WTC11 (cell line): ENCODE measurements around the gene AKT1. TPM values are rescaled to one million over a fixed set of nuclear protein-coding genes. Genes with fewer than 3 reads are reported as not detected.

Experiments
- ATAC-seq: fragments of 200-7000 bp; cut with Tn5 transposase; 2 replicates; pipeline ENCODE4 v1.10.0; 2021; ENCODE audit warnings: mild to moderate bottlenecking, moderate library complexity
- CTCF ChIA-PET: fragments of 300-600 bp; sonication (Branson Sonifier 250); formaldehyde crosslinking; loops from one replicate; lab custom pipeline; 2021; ENCODE audit warnings: antibody characterized with exemption; lab: Charles Lee
- POLR2A ChIA-PET: fragments of 350-600 bp; sonication (Branson Sonifier 250); formaldehyde crosslinking; loops from one replicate; lab custom pipeline; 2021; ENCODE audit warnings: antibody characterized with exemption; lab: Charles Lee
- DNase-seq: peaks from one replicate; pipeline ENCODE4 v3.0.0; 2021; ENCODE audit warnings: low spot score
- H3K27ac Mint-ChIP-seq: 2 replicates; pipeline ENCODE4 v1.8.0; 2021; ENCODE audit warnings: mixed read lengths
- H3K27me3 Mint-ChIP-seq: 2 replicates; pipeline ENCODE4 v1.8.0; 2021; ENCODE audit warnings: low read depth, mild to moderate bottlenecking, moderate library complexity, mixed read lengths
- H3K36me3 Mint-ChIP-seq: 2 replicates; pipeline ENCODE4 v1.8.0; 2021; ENCODE audit warnings: mixed read lengths
- H3K4me1 Mint-ChIP-seq: 2 replicates; pipeline ENCODE4 v1.8.0; 2022; ENCODE audit warnings: mixed read lengths
- H3K4me3 Mint-ChIP-seq: 2 replicates; pipeline ENCODE4 v1.8.0; 2021; ENCODE audit warnings: mild to moderate bottlenecking, moderate library complexity, mixed read lengths
- H3K9me3 Mint-ChIP-seq: 2 replicates; pipeline ENCODE4 v1.8.0; 2021; ENCODE audit warnings: mixed read lengths
- ESRRA ChIP-seq: sonication (generic); formaldehyde crosslinking; IDR thresholded peaks from 2 replicates; pipeline ENCODE4 v1.8.1; 2022; ENCODE audit warnings: mild to moderate bottlenecking, missing genetic modification reagents, borderline replicate concordance
- FOXK1 ChIP-seq: sonication (generic); formaldehyde crosslinking; IDR thresholded peaks from 2 replicates; pipeline ENCODE4 v1.8.0; 2022; ENCODE audit warnings: mild to moderate bottlenecking, moderate library complexity, missing genetic modification reagents
- FOXP1 ChIP-seq: sonication (generic); formaldehyde crosslinking; IDR thresholded peaks from 2 replicates; pipeline ENCODE4 v1.8.0; 2022; ENCODE audit warnings: missing genetic modification reagents, mild to moderate bottlenecking, moderate library complexity, borderline replicate concordance
- GRHL2 ChIP-seq: fragments of 250-450 bp; sonication (Bioruptor Pico); IDR thresholded peaks from 2 replicates; pipeline ENCODE4 v1.8.0; 2022; ENCODE audit warnings: mild to moderate bottlenecking, moderate library complexity; ENCODE audit not compliant: insufficient replicate concordance, severe bottlenecking
- NFYB ChIP-seq: sonication (generic); formaldehyde crosslinking; conservative IDR thresholded peaks from 2 replicates; pipeline ENCODE4 v1.8.0; 2022; ENCODE audit warnings: low read depth, missing genetic modification reagents
- NR3C1 ChIP-seq: sonication (generic); formaldehyde crosslinking; conservative IDR thresholded peaks from 2 replicates; pipeline ENCODE4 v1.8.1; 2023; ENCODE audit warnings: low read depth, mild to moderate bottlenecking, missing genetic modification reagents
- PRDM15 ChIP-seq: sonication (generic); formaldehyde crosslinking; IDR thresholded peaks from 2 replicates; pipeline ENCODE4 v1.8.0; 2022; ENCODE audit warnings: missing genetic modification reagents
- SP1 ChIP-seq: sonication (generic); formaldehyde crosslinking; conservative IDR thresholded peaks from 2 replicates; pipeline ENCODE4 v1.8.1; 2022; ENCODE audit warnings: missing genetic modification reagents
- TP53 ChIP-seq: sonication (generic); formaldehyde crosslinking; IDR thresholded peaks from 2 replicates; pipeline ENCODE4 v1.8.1; 2023; ENCODE audit warnings: mild to moderate bottlenecking, missing genetic modification reagents
- ZNF219 ChIP-seq: sonication (generic); formaldehyde crosslinking; IDR thresholded peaks from 2 replicates; pipeline ENCODE4 v1.8.0; 2023; ENCODE audit warnings: missing genetic modification reagents, mild to moderate bottlenecking, borderline replicate concordance
- ZNF263 ChIP-seq: sonication (generic); formaldehyde crosslinking; IDR thresholded peaks from 2 replicates; pipeline ENCODE4 v1.8.1; 2022; ENCODE audit warnings: low read depth, mild to moderate bottlenecking, moderate library complexity, missing genetic modification reagents
- ZNF416 ChIP-seq: fragments of 250-450 bp; sonication (Bioruptor Pico); IDR thresholded peaks from 2 replicates; pipeline ENCODE4 v1.9.0; 2021; ENCODE audit warnings: mild to moderate bottlenecking, inconsistent platforms
- ZNF423 ChIP-seq: fragments of 250-450 bp; sonication (Bioruptor Pico); IDR thresholded peaks from 2 replicates; pipeline ENCODE4 v2.1.2; 2022; ENCODE audit warnings: mild to moderate bottlenecking, moderate library complexity
- ZNF671 ChIP-seq: fragments of 250-450 bp; sonication (Bioruptor Pico); IDR thresholded peaks from 2 replicates; pipeline ENCODE4 v1.8.0; 2021; ENCODE audit warnings: mild to moderate bottlenecking
- total RNA-seq: library from RNA; stranded (reverse); gene quantifications from 3 replicates; pipeline ENCODE4 v1.2.3, GENCODE V29; 2021
- TF ChIP-seq, protein P1 (sequence below): sonication (generic); formaldehyde crosslinking; IDR thresholded peaks from 2 replicates; pipeline ENCODE4 v1.8.1; 2022; ENCODE audit warnings: low read depth, mild to moderate bottlenecking, moderate library complexity, missing genetic modification reagents, borderline replicate concordance
- TF ChIP-seq, protein P2 (sequence below): sonication (generic); formaldehyde crosslinking; IDR thresholded peaks from 2 replicates; pipeline ENCODE4 v1.8.1; 2023; ENCODE audit warnings: mild to moderate bottlenecking, missing genetic modification reagents, moderate library complexity
- TF ChIP-seq, protein P3 (sequence below): sonication (generic); formaldehyde crosslinking; IDR thresholded peaks from 2 replicates; pipeline ENCODE4 v1.8.0; 2022; ENCODE audit warnings: mild to moderate bottlenecking, missing genetic modification reagents
- TF ChIP-seq, protein P4 (sequence below): sonication (generic); formaldehyde crosslinking; IDR thresholded peaks from 2 replicates; pipeline ENCODE4 v1.8.1; 2023; ENCODE audit warnings: mild to moderate bottlenecking, missing genetic modification reagents, moderate library complexity
- TF ChIP-seq, protein P5 (sequence below): fragments of 200-600 bp; IDR thresholded peaks from 2 replicates; pipeline ENCODE4 v1.8.0; 2022; ENCODE audit warnings: antibody characterized with exemption

AKT1 gene
- total RNA-seq, 1 experiment from 2014 or later, result 121 TPM

DNA sequence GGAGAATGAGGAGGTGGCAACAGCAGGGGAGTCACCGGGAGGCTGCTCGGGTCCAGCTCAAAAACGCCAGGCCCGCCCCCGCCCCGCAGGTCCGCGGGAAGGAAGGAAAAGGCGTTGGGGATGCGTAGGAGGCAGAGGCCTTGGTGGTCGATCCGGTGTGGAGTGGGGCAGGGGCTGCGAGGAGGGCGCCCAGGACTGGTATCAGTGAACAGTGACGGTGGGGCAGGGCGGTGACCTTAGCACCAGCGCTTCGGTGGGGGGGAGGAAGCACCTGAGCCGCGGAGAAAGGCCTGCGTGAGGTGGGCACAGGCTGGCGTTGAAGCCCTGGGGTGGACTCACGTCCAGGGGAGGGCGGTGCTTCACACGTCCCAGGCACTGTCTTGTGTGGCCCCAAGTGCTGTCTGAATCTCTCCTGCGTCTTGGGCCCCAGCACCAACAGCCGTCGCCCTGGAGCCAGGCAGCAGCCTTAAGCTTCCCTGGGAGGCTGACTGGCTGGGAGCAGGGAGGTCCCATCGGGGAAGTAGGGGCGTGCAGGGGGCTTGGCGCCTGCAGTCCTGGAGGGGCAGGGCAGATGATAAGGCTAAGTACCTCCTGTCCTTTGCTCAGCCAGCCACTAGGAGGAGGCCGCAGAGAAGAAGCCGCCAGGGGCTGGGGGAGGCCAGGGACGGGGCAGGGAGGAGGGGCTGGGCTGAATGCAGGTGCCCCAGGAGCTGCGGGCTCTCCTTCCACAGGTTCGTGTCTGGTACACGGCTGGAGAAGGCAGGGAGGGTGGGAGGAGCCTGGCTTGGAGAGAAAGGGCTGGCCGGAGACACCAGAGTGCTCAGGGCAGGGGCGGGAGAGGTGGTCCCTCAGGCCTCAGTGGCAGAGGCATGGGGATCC lies 31.9 kb upstream of the AKT1 start (continued):
- TF ChIP-seq ZNF671 (CRISPR knock-in tag) (no peak), NR3C1 (CRISPR knock-in tag) (0 out of 2 replicates have a peak, but pooled peaks have one; percentile 6), ESRRA (CRISPR knock-in tag) (no peak), FOXK1 (CRISPR knock-in tag) (no peak), GRHL2 (CRISPR knock-in tag) (no peak), NFYB (CRISPR knock-in tag) (no peak), TP53 (CRISPR knock-in tag) (no peak), ZNF416 (CRISPR knock-in tag) (no peak), FOXP1 (peak; percentile 82; the same call in 1 of the 2 replicates), ZNF219 (CRISPR knock-in tag) (no peak), SP1 (CRISPR knock-in tag) (peak; percentile 63)
- TF ChIP-seq, protein P1, sequence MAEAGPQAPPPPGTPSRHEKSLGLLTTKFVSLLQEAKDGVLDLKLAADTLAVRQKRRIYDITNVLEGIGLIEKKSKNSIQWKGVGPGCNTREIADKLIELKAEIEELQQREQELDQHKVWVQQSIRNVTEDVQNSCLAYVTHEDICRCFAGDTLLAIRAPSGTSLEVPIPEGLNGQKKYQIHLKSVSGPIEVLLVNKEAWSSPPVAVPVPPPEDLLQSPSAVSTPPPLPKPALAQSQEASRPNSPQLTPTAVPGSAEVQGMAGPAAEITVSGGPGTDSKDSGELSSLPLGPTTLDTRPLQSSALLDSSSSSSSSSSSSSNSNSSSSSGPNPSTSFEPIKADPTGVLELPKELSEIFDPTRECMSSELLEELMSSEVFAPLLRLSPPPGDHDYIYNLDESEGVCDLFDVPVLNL (CRISPR knock-in tag), result no peak
- TF ChIP-seq, protein P2, sequence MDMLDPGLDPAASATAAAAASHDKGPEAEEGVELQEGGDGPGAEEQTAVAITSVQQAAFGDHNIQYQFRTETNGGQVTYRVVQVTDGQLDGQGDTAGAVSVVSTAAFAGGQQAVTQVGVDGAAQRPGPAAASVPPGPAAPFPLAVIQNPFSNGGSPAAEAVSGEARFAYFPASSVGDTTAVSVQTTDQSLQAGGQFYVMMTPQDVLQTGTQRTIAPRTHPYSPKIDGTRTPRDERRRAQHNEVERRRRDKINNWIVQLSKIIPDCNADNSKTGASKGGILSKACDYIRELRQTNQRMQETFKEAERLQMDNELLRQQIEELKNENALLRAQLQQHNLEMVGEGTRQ (CRISPR knock-in tag), result peak; percentile 18; the same call in 1 of the 2 replicates
- TF ChIP-seq, protein P3, sequence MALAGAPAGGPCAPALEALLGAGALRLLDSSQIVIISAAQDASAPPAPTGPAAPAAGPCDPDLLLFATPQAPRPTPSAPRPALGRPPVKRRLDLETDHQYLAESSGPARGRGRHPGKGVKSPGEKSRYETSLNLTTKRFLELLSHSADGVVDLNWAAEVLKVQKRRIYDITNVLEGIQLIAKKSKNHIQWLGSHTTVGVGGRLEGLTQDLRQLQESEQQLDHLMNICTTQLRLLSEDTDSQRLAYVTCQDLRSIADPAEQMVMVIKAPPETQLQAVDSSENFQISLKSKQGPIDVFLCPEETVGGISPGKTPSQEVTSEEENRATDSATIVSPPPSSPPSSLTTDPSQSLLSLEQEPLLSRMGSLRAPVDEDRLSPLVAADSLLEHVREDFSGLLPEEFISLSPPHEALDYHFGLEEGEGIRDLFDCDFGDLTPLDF (CRISPR knock-in tag), result no peak

GRCh38 chr14:104826861-104827176 lies 31.3 kb upstream of the AKT1 start:
- Mint-ChIP-seq H3K27me3 (peaks cover 34% of the 10 kb centered on the region), H3K27ac (no peak overlapping the region), H3K4me3 (peak overlapping the region; percentile 80), H3K4me1 (peaks cover 11% of the 10 kb centered on the region; the same call in 1 of the 2 replicates), H3K36me3 (no peaks in the 10 kb centered on the region; the same call in 1 of the 2 replicates), H3K9me3 (peaks cover 14% of the 10 kb centered on the region)
- ATAC-seq (no peak), DNase-seq (no peak)
- CTCF ChIA-PET, result interaction anchor here (0.5 to 4.0 kb wide), 46 partner anchors 14 to 1896 kb away, joined by 3 to 164 read pairs (median 6); partner anchors contain the start of genes CEP170B, SIVA1 and ZBTB42
- no peak for TF ChIP-seq ZNF671 (CRISPR knock-in tag)
- TF ChIP-seq, protein P4, sequence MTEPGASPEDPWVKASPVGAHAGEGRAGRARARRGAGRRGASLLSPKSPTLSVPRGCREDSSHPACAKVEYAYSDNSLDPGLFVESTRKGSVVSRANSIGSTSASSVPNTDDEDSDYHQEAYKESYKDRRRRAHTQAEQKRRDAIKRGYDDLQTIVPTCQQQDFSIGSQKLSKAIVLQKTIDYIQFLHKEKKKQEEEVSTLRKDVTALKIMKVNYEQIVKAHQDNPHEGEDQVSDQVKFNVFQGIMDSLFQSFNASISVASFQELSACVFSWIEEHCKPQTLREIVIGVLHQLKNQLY, result no peak
- POLR2A ChIA-PET, result interaction anchor here (0.5 to 1.9 kb wide), 4 partner anchors 17 to 74 kb away, joined by 4 to 7 read pairs (median 6); partner anchors contain the start of gene SIVA1

GRCh38 chr14:104826189-104826860 lies 30.8 kb upstream of the AKT1 start:
- Mint-ChIP-seq H3K4me3 (peak overlapping the region; percentile 80), H3K36me3 (no peaks in the 10 kb centered on the region; the same call in 1 of the 2 replicates), H3K9me3 (peaks cover 14% of the 10 kb centered on the region), H3K27me3 (peaks cover 34% of the 10 kb centered on the region), H3K27ac (no peak overlapping the region), H3K4me1 (peaks cover 11% of the 10 kb centered on the region; the same call in 1 of the 2 replicates)
- DNase-seq (peak; percentile 93), ATAC-seq (peak; percentile 54)
- ChIA-PET CTCF (interaction anchor here (0.6 to 4.0 kb wide), 54 partner anchors 20 to 1132 kb away, joined by 3 to 164 read pairs (median 6); partner anchors contain the start of genes AHNAK2, CEP170B, SIVA1 and ZBTB42), POLR2A (interaction anchor here (0.5 to 1.9 kb wide), 5 partner anchors 17 to 475 kb away, joined by 4 to 7 read pairs (median 5); partner anchors contain the start of gene SIVA1)
- TF ChIP-seq ZNF423, result peak; percentile 63; the same call in 1 of the 2 replicates
- no peak for TF ChIP-seq ZNF219 (CRISPR knock-in tag)
- TF ChIP-seq PRDM15 (CRISPR knock-in tag), result peak; percentile 36; the same call in 1 of the 2 replicates
- peak; percentile 68; the same call in 1 of the 2 replicates for TF ChIP-seq ZNF263
- TF ChIP-seq, protein P5, sequence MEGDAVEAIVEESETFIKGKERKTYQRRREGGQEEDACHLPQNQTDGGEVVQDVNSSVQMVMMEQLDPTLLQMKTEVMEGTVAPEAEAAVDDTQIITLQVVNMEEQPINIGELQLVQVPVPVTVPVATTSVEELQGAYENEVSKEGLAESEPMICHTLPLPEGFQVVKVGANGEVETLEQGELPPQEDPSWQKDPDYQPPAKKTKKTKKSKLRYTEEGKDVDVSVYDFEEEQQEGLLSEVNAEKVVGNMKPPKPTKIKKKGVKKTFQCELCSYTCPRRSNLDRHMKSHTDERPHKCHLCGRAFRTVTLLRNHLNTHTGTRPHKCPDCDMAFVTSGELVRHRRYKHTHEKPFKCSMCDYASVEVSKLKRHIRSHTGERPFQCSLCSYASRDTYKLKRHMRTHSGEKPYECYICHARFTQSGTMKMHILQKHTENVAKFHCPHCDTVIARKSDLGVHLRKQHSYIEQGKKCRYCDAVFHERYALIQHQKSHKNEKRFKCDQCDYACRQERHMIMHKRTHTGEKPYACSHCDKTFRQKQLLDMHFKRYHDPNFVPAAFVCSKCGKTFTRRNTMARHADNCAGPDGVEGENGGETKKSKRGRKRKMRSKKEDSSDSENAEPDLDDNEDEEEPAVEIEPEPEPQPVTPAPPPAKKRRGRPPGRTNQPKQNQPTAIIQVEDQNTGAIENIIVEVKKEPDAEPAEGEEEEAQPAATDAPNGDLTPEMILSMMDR, result peak; percentile 85
- TF ChIP-seq SP1 (CRISPR knock-in tag), result peak; percentile 79
